ENCODE results near the gene TTBK2. TPM values are rescaled to one million over a fixed set of nuclear protein-coding genes. Genes with fewer than 3 reads are reported as not detected.
"Not testable (repeated sequence)": the region's sequence is repeated elsewhere in the genome, so short reads cannot be mapped to it uniquely, and the experiment has no call there.

Gene TTBK2
- polyA plus RNA-seq, 1 donor (not counting 4 experiments of a cell fraction or from before 2014, with no cell fraction given): 7.3 TPM

DNA sequence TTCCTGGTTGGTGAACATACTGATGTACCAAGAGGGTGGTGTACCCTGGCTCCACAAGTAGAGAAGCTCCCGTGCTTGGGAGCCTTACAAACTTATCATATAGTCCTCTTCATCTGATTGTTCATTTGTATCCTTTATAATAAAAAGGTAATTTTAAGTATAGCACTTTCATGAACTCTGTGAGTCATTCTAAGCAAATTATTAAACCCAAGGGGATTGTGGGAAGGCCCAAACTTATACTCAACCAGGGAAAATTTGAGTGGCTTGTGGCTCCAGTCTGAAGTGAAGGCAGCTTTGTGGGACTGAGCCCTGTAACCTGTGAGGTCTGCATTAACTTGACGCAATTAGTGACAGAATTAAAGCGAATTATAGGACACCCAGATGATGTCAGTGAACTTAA lies 29.0 kb downstream of the TTBK2 start:
- no peak for TF ChIP-seq EZH2 (IDR thresholded peaks at IDR 0.05; ENCODE audit: low read length)
- TF ChIP-seq, protein P1, sequence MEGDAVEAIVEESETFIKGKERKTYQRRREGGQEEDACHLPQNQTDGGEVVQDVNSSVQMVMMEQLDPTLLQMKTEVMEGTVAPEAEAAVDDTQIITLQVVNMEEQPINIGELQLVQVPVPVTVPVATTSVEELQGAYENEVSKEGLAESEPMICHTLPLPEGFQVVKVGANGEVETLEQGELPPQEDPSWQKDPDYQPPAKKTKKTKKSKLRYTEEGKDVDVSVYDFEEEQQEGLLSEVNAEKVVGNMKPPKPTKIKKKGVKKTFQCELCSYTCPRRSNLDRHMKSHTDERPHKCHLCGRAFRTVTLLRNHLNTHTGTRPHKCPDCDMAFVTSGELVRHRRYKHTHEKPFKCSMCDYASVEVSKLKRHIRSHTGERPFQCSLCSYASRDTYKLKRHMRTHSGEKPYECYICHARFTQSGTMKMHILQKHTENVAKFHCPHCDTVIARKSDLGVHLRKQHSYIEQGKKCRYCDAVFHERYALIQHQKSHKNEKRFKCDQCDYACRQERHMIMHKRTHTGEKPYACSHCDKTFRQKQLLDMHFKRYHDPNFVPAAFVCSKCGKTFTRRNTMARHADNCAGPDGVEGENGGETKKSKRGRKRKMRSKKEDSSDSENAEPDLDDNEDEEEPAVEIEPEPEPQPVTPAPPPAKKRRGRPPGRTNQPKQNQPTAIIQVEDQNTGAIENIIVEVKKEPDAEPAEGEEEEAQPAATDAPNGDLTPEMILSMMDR (optimal IDR thresholded peaks at IDR 0.05 in 1 of 3, IDR thresholded peaks at IDR 0.05 in 1 of 3, conservative IDR thresholded peaks at IDR 0.05 in 1 of 3; ENCODE audit: extremely low read depth in 1 of 3, insufficient read depth in 2 of 3, low read length in 3 of 3): no peak
- peaks cover 20% of the 10 kb centered on the region for H3K4me1 ChIP-seq (ENCODE audit: control insufficient read depth, extremely low read depth, insufficient read depth, low read length)
- FAIRE-seq (no peak), DNase-seq (ENCODE audit: low read depth, low spot score) (no peak)
- H2AFZ ChIP-seq (ENCODE audit: control insufficient read depth, low read length): peak overlapping the region; percentile 22
- no peaks in the 10 kb centered on the region for H3K36me3 ChIP-seq (ENCODE audit: control insufficient read depth in 2 of 2, extremely low read depth in 1 of 2, insufficient read depth in 2 of 2, low read length in 2 of 2)
- peaks cover 3% of the 10 kb centered on the region for H3K9me3 ChIP-seq (ENCODE audit: control insufficient read depth, low read depth, low read length)
- peak overlapping the region; percentile 17 for H3K27ac ChIP-seq (ENCODE audit: control insufficient read depth, insufficient read depth, low read length)
- H3K9me1 ChIP-seq (ENCODE audit: control insufficient read depth, extremely low read depth, insufficient read depth, low read length): no peaks in the 10 kb centered on the region
- peaks cover 30% of the 10 kb centered on the region for H3K79me2 ChIP-seq (ENCODE audit: control insufficient read depth, insufficient read depth, low read length)
- dilution Hi-C loops (cut with MboI; ENCODE audit: extremely low pct_ligation_motif_present, low sequenced_read_pairs): no loop called here
- H3K4me2 ChIP-seq (ENCODE audit: control insufficient read depth, extremely low read depth, insufficient read depth, low read depth, low read length): no peak overlapping the region
- no peak overlapping the region for H3K9ac ChIP-seq (ENCODE audit: control insufficient read depth, extremely low read depth, insufficient read depth, low read length)
- H3K27me3 ChIP-seq (ENCODE audit: control insufficient read depth, extremely low read depth, insufficient read depth, low read length): no peaks in the 10 kb centered on the region
- H4K20me1 ChIP-seq (ENCODE audit: control insufficient read depth, extremely low read depth, insufficient read depth, low read length): no peaks in the 10 kb centered on the region
- no peak overlapping the region for H3K4me3 ChIP-seq (ENCODE audit: control insufficient read depth in 2 of 3, extremely low read depth in 1 of 3, insufficient read depth in 2 of 3, low read depth in 1 of 3, low read length in 3 of 3)

DNA sequence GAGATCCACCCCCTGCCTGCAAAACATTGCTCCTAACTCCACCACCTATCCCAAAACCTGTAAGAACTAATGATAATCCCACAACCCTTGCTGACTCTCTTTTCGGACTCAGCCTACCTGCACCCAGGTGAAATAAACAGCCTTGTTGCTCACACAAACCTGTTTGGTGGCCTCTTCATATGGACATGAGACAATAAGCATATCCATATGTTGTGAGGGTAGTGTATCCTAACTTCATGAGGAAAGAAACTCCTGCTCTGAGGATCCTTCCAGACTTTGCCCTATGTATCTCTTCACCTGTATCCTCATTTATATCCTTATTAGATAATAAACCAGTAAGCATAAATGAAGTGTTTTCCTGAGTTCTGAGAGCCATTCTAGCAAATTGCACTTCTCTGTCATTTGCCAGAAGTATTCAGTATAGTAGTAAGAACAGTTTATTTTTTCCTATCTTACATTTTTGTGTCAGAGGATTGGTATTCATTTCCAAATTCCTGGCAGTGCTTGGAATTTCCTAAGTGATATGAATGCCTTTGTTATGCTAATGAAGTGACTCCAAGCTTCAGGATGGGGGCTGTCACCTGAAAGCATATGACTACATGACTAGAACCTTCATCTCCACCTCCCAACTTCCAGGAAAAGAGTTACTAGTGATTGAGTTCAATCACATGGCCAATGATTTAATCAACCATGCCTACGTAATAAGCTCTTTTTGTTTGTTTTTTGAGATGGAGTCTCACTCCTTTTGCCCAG lies 30.2 kb downstream of the TTBK2 start:
- dilution Hi-C loops (cut with MboI; ENCODE audit: extremely low pct_ligation_motif_present, low sequenced_read_pairs): no loop called here
- H3K9ac ChIP-seq (ENCODE audit: control insufficient read depth, extremely low read depth, insufficient read depth, low read length): no peak overlapping the region
- peak; percentile 81 for DNase-seq (ENCODE audit: low read depth, low spot score)
- no peak overlapping the region for H2AFZ ChIP-seq (ENCODE audit: control insufficient read depth, low read length)
- peak; percentile 92 for FAIRE-seq
- peaks cover 3% of the 10 kb centered on the region for H3K9me3 ChIP-seq (ENCODE audit: control insufficient read depth, low read depth, low read length)
- H3K79me2 ChIP-seq (ENCODE audit: control insufficient read depth, insufficient read depth, low read length): peaks cover 27% of the 10 kb centered on the region
- no peaks in the 10 kb centered on the region for H3K27me3 ChIP-seq (ENCODE audit: control insufficient read depth, extremely low read depth, insufficient read depth, low read length)
- H3K4me1 ChIP-seq (ENCODE audit: control insufficient read depth, extremely low read depth, insufficient read depth, low read length): peaks cover 20% of the 10 kb centered on the region
- no peaks in the 10 kb centered on the region for H3K9me1 ChIP-seq (ENCODE audit: control insufficient read depth, extremely low read depth, insufficient read depth, low read length)
- no peaks in the 10 kb centered on the region for H4K20me1 ChIP-seq (ENCODE audit: control insufficient read depth, extremely low read depth, insufficient read depth, low read length)
- H3K27ac ChIP-seq (ENCODE audit: control insufficient read depth, insufficient read depth, low read length): peak overlapping the region; percentile 60
- peak overlapping the region; percentile 81 for H3K4me2 ChIP-seq (ENCODE audit: control insufficient read depth, extremely low read depth, insufficient read depth, low read depth, low read length)
- no peaks in the 10 kb centered on the region for H3K36me3 ChIP-seq (ENCODE audit: control insufficient read depth in 2 of 2, extremely low read depth in 1 of 2, insufficient read depth in 2 of 2, low read length in 2 of 2)
- TF ChIP-seq EZH2 (IDR thresholded peaks at IDR 0.05; ENCODE audit: low read length): no peak
- TF ChIP-seq, protein P1 (optimal IDR thresholded peaks at IDR 0.05 in 1 of 3, IDR thresholded peaks at IDR 0.05 in 1 of 3, conservative IDR thresholded peaks at IDR 0.05 in 1 of 3; ENCODE audit: extremely low read depth in 1 of 3, insufficient read depth in 2 of 3, low read length in 3 of 3): no peak
- peak overlapping the region in 2 of 3 experiments; percentile 33 to 48 for H3K4me3 ChIP-seq (ENCODE audit: control insufficient read depth in 2 of 3, extremely low read depth in 1 of 3, insufficient read depth in 2 of 3, low read depth in 1 of 3, low read length in 3 of 3)

DNA sequence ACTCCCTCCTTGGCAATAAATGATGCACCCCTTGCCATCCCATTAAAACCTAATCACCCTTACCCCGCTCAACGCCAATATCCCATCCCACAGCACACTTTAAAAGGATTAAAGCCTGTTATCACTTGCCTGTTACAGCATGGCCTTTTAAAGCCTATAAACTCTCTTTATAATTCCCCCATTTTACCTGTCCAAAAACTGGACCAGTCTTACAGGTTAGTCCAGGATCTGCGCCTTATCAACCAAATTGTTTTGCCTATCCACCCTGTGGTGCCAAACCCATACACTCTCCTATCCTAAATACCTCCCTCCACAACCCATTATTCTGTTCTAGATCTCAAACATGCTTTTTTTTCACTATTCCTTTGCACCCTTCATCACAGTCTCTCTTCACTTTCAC lies 33.2 kb downstream of the TTBK2 start:
- H3K27ac ChIP-seq (ENCODE audit: control insufficient read depth, insufficient read depth, low read length); DNase-seq (ENCODE audit: low read depth, low spot score); H3K4me3 ChIP-seq (ENCODE audit: control insufficient read depth in 2 of 3, extremely low read depth in 1 of 3, insufficient read depth in 2 of 3, low read depth in 1 of 3, low read length in 3 of 3); H3K9me1 ChIP-seq (ENCODE audit: control insufficient read depth, extremely low read depth, insufficient read depth, low read length); H3K9me3 ChIP-seq (ENCODE audit: control insufficient read depth, low read depth, low read length); FAIRE-seq; H3K4me2 ChIP-seq (ENCODE audit: control insufficient read depth, extremely low read depth, insufficient read depth, low read depth, low read length); dilution Hi-C loops (cut with MboI; ENCODE audit: extremely low pct_ligation_motif_present, low sequenced_read_pairs); H3K36me3 ChIP-seq (ENCODE audit: control insufficient read depth in 2 of 2, extremely low read depth in 1 of 2, insufficient read depth in 2 of 2, low read length in 2 of 2); H3K27me3 ChIP-seq (ENCODE audit: control insufficient read depth, extremely low read depth, insufficient read depth, low read length); H4K20me1 ChIP-seq (ENCODE audit: control insufficient read depth, extremely low read depth, insufficient read depth, low read length); H3K9ac ChIP-seq (ENCODE audit: control insufficient read depth, extremely low read depth, insufficient read depth, low read length); H2AFZ ChIP-seq (ENCODE audit: control insufficient read depth, low read length): not testable (repeated sequence)
- Histone ChIP-seq H3K79me2 (ENCODE audit: control insufficient read depth, insufficient read depth, low read length) (peaks cover 19% of the 10 kb centered on the region), H3K4me1 (ENCODE audit: control insufficient read depth, extremely low read depth, insufficient read depth, low read length) (peaks cover 20% of the 10 kb centered on the region)

All from keratinocyte (primary cell).